K562 (cell line): ENCODE data around the gene DHDH. TPM values are rescaled to one million over a fixed set of nuclear protein-coding genes. Genes with fewer than 3 reads are reported as not detected.
A peak's percentile ranks its signal among the peaks of the same experiment; 100 is the strongest.

Experiments
- BRD4 ChIP-seq: fragments of 200-600 bp; sonication (generic); IDR thresholded peaks from 2 replicates; pipeline ENCODE4 v1.6.1; 2017; ENCODE audit warnings: inconsistent platforms
- ERF ChIP-seq: fragments of 450-650 bp; formaldehyde crosslinking; IDR thresholded peaks from 2 replicates; pipeline ENCODE4 v1.4.0; 2020; ENCODE audit warnings: mild to moderate bottlenecking, mixed read lengths
- GABPB1 ChIP-seq: sonication (generic); formaldehyde crosslinking; IDR thresholded peaks from 2 replicates; pipeline ENCODE4 v1.8.0; 2022; ENCODE audit warnings: mild to moderate bottlenecking, missing genetic modification reagents
- KAT7 ChIP-seq: sonication (generic); formaldehyde crosslinking; IDR thresholded peaks from 2 replicates; pipeline ENCODE4 v1.8.0; 2022; ENCODE audit warnings: missing genetic modification reagents, mild to moderate bottlenecking, borderline replicate concordance
- L3MBTL2 ChIP-seq: fragments of 450-650 bp; IDR thresholded peaks from 2 replicates; pipeline ENCODE4 v1.6.1; 2016; ENCODE audit warnings: mild to moderate bottlenecking, moderate library complexity
- MAZ ChIP-seq, 2 experiments: fragments of 450-650 bp in 1 of 2; sonication (generic) in 1 of 2; formaldehyde crosslinking; IDR thresholded peaks in 1 of 2; conservative IDR thresholded peaks in 1 of 2; 2 replicates each; pipeline versions ENCODE4 v1.4.0 to v1.5.0; 2020; ENCODE audit warnings: mild to moderate bottlenecking in 1 of 2, missing genetic modification reagents in 1 of 2
- MNT ChIP-seq, 2 experiments: fragments of 450-650 bp; conservative IDR thresholded peaks; 2 replicates each; pipeline ENCODE4 v1.6.1; 2017; ENCODE audit warnings: mild to moderate bottlenecking in 2 of 2, moderate library complexity in 2 of 2
- NCOA1 ChIP-seq: fragments of 450-650 bp; IDR thresholded peaks from 2 replicates; pipeline ENCODE4 v1.6.1; 2016; ENCODE audit warnings: low read depth
- NEUROD1 ChIP-seq: fragments of 150-350 bp; IDR thresholded peaks from 2 replicates; pipeline ENCODE4 v1.6.1; 2014; ENCODE audit warnings: borderline replicate concordance, low read length, low read depth; ENCODE audit not compliant: partially characterized antibody
- POLR2H ChIP-seq: IDR thresholded peaks from 2 replicates; pipeline ENCODE4 v1.6.1; 2016; ENCODE audit warnings: missing genetic modification characterization, low read depth, mild to moderate bottlenecking, control low read depth, missing compliant biosample characterization, moderate library complexity
- RCOR1 ChIP-seq, 2 experiments: IDR thresholded peaks; 2 replicates each; pipeline ENCODE4 v1.6.1; 2012; ENCODE audit warnings: low read depth in 2 of 2, low read length in 2 of 2, borderline replicate concordance in 1 of 2, improper control_type of control experiment in 1 of 2
- SIX5 ChIP-seq, 2 experiments: IDR thresholded peaks; 2 replicates each; pipeline ENCODE4 v1.6.1; 2011; ENCODE audit warnings: low read length in 2 of 2, borderline replicate concordance in 1 of 2, low read depth in 1 of 2, mild to moderate bottlenecking in 1 of 2, moderate library complexity in 1 of 2; ENCODE audit not compliant: insufficient read depth in 1 of 2
- SMARCA4 ChIP-seq: fragments of 450-650 bp; IDR thresholded peaks from 2 replicates; pipeline ENCODE4 v1.6.1; 2016
- SRSF7 ChIP-seq: fragments of 200-400 bp; formaldehyde crosslinking; optimal IDR thresholded peaks from 2 replicates; pipeline ENCODE3; 2017; ENCODE audit warnings: mild to moderate bottlenecking, low read depth, low read length
- TEAD1 ChIP-seq, 2 experiments: fragments of 450-650 bp in 1 of 2; sonication (generic) in 1 of 2; formaldehyde crosslinking; IDR thresholded peaks; 2 replicates each; pipeline versions ENCODE4 v1.4.0 to v1.8.0; 2020 to 2022; ENCODE audit warnings: mild to moderate bottlenecking in 2 of 2, missing genetic modification reagents in 1 of 2
- ZBTB5 ChIP-seq: fragments of 450-650 bp; IDR thresholded peaks from 2 replicates; pipeline ENCODE4 v1.6.1; 2017; ENCODE audit warnings: antibody characterized with exemption
- ZFX ChIP-seq: sonication (generic); formaldehyde crosslinking; IDR thresholded peaks from 2 replicates; pipeline ENCODE4 v1.8.0; 2022; ENCODE audit warnings: mild to moderate bottlenecking, missing genetic modification reagents, moderate library complexity
- ZNF384 ChIP-seq: IDR thresholded peaks from 2 replicates; pipeline ENCODE4 v1.6.1; 2012; ENCODE audit warnings: low read depth, low read length, improper control_type of control experiment
- ZNF395 ChIP-seq: fragments of 200-800 bp; sonication (Bioruptor generic); IDR thresholded peaks from 2 replicates; pipeline ENCODE4 v1.6.1; 2017; ENCODE audit warnings: missing genetic modification characterization, missing compliant biosample characterization
- polyA plus RNA-seq, 8 experiments: library from polyadenylated mRNA; depleted of rRNA in 4 of 8; stranded (reverse) in 5 of 8; unstranded in 3 of 8; fragments of >200 nt; fragmentation: Nextera tagmentation in 2 of 8; fragmentation: Illumina TruSeq in 1 of 8; extraction: Ambion mirVana in 2 of 8; extraction: Trizol in 1 of 8; gene quantifications; 2 replicates each; pipeline versions ENCODE4 v1.2.1 to v1.2.3, GENCODE V29; 2011 to 2014; ENCODE audit warnings: inconsistent platforms in 1 of 8, missing spikeins in 1 of 8
- total RNA-seq, 7 experiments: library from RNA; depleted of rRNA in 6 of 7; stranded (reverse); fragments of >200 nt in 6 of 7; fragmentation: Illumina TruSeq in 2 of 7; extraction: Trizol in 2 of 7; gene quantifications; 2 replicates each; pipeline versions ENCODE4 v1.2.1 to v1.2.3, GENCODE V29; 2011 to 2021; ENCODE audit warnings: low replicate concordance in 1 of 7

Gene DHDH
- total and polyA plus RNA-seq, 9 of the 15 experiments (the other 6 are each of a cell fraction or from before 2014, with no cell fraction given), result 0.37 to 1.9 (median 0.87) TPM

DNA sequence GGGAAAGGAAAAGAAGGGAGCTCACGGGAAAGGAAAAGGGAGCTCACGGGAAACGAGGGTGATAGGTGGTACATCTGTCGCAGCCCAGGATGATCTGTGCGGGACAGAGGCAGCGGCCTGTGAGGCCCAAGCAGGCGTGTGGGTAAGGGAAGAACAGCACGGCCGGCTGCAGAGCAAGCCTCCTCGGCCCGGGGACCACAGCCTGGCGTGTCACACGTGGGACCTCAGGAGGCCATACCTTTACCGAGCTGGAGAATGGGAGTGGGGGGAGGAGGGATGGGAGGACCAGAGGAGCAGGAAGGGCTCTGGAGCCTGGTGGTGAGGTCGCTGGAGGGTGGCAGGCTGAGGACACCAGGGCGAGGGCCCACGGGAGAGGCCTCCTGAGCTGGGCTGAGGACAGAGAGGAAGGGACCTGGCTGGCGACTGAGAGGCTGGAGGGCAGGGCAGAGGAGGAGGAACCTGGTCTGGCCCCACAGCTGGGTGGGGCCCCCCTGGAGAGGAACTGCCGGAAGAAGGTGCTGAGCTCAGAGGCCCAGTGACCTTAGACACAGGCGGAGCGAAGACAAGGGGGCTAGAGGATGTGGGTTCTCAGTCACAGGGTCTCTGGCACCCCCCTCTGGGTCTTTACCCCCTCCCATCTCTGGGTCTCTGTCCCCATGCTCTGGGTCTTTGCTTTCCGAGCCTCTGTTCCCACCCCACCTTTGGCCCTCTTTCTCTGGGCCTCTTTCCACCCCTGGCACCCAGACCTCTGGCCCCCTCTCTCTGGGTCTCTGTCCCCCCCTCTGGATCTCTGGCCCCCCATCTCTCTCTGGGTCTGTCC, 28.7 kb downstream of the DHDH start (continued):
- no peak for TF ChIP-seq BRD4
- peak; percentile 19; the same call in 1 of the 2 replicates for TF ChIP-seq ZNF384
- peak; percentile 49; the same call in 1 of the 2 replicates for TF ChIP-seq ZNF395 (CRISPR knock-in tag)
- TF ChIP-seq NEUROD1, result peak; percentile 41
- no peak for TF ChIP-seq KAT7 (CRISPR knock-in tag)
- peak; percentile 40 for TF ChIP-seq SMARCA4
- peak; percentile 93 to 95 for TF ChIP-seq MAZ (CRISPR knock-in tag; conservative IDR thresholded peaks at IDR 0.05 in 1 of 2, IDR thresholded peaks at IDR 0.05 in 1 of 2)
- TF ChIP-seq TEAD1 (CRISPR knock-in tag; IDR thresholded peaks at IDR 0.05), result peak in 1 of 2 experiments; percentile 39; a peak in 1 of 4 replicates
- peak; percentile 87 for TF ChIP-seq ZFX (CRISPR knock-in tag)
- peak; percentile 69 for TF ChIP-seq L3MBTL2
- TF ChIP-seq RCOR1 (IDR thresholded peaks at IDR 0.05; ENCODE audit: borderline replicate concordance in 1 of 2, low read depth in 2 of 2, low read length in 2 of 2), result peak in 1 of 2 experiments; percentile 76; a peak in 1 of 4 replicates
- 0 out of 2 replicates have a peak, but pooled peaks have one; percentile 75 for TF ChIP-seq ERF
- peak; percentile 46; the same call in 1 of the 2 replicates for TF ChIP-seq NCOA1
- TF ChIP-seq ZBTB5, result peak; percentile 22; the same call in 1 of the 2 replicates
- TF ChIP-seq MNT (conservative IDR thresholded peaks at IDR 0.05), result peak in 1 of 2 experiments; percentile 60; a peak in 1 of 4 replicates
- TF ChIP-seq GABPB1 (CRISPR knock-in tag), result peak; percentile 45; the same call in 1 of the 2 replicates
- no peak for TF ChIP-seq SIX5 (IDR thresholded peaks at IDR 0.05; ENCODE audit: borderline replicate concordance in 1 of 2, insufficient read depth in 1 of 2, low read depth in 1 of 2, low read length in 2 of 2)
- peak; percentile 31; the same call in 1 of the 2 replicates for TF ChIP-seq POLR2H
- TF ChIP-seq SRSF7, result no peak
